Measurements from ENCODE around the gene KISS1R. TPM values are rescaled to one million over a fixed set of nuclear protein-coding genes. Genes with fewer than 3 reads are reported as not detected.

Gene KISS1R
- total RNA-seq, 1 experiment from 2014 or later, result not detected

GRCh38 chr19:944663-945241, 27.6 kb downstream of the KISS1R start:
- H3K4me3 Mint-ChIP-seq (ENCODE audit: low read depth, unreplicated experiment), result peak overlapping the region; percentile 20

GRCh38 chr19:945401-946252, 28.5 kb downstream of the KISS1R start:
- BruUV-seq (replicated peaks), result no TSS peak
- intact Hi-C loops (cut with micrococcal nuclease; ENCODE audit: unreplicated experiment), result no loop called here
- Mint-ChIP-seq H3K27ac (ENCODE audit: unreplicated experiment) (no peak overlapping the region), H3K9me3 (ENCODE audit: low read depth, unreplicated experiment) (no peaks in the 10 kb centered on the region), H3K36me3 (ENCODE audit: insufficient read depth, unreplicated experiment) (peaks cover 9% of the 10 kb centered on the region), H3K27me3 (ENCODE audit: unreplicated experiment) (peaks cover 17% of the 10 kb centered on the region), H3K4me3 (ENCODE audit: low read depth, unreplicated experiment) (no peak overlapping the region), H3K4me1 (ENCODE audit: low read depth, unreplicated experiment) (peaks cover 18% of the 10 kb centered on the region)
- DNase-seq, result no peak
- CTCF ChIA-PET, result no interaction called here
- TF ChIP-seq, protein P1, sequence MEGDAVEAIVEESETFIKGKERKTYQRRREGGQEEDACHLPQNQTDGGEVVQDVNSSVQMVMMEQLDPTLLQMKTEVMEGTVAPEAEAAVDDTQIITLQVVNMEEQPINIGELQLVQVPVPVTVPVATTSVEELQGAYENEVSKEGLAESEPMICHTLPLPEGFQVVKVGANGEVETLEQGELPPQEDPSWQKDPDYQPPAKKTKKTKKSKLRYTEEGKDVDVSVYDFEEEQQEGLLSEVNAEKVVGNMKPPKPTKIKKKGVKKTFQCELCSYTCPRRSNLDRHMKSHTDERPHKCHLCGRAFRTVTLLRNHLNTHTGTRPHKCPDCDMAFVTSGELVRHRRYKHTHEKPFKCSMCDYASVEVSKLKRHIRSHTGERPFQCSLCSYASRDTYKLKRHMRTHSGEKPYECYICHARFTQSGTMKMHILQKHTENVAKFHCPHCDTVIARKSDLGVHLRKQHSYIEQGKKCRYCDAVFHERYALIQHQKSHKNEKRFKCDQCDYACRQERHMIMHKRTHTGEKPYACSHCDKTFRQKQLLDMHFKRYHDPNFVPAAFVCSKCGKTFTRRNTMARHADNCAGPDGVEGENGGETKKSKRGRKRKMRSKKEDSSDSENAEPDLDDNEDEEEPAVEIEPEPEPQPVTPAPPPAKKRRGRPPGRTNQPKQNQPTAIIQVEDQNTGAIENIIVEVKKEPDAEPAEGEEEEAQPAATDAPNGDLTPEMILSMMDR (IDR thresholded peaks at IDR 0.05; ENCODE audit: unreplicated experiment), result no peak

More at GRCh38 chr19:944663-945241, 27.6 kb downstream of the KISS1R start:
- TF ChIP-seq, protein P1 (IDR thresholded peaks at IDR 0.05; ENCODE audit: unreplicated experiment), result no peak
- intact Hi-C loops (cut with micrococcal nuclease; ENCODE audit: unreplicated experiment), result no loop called here
- no TSS peak for BruUV-seq (replicated peaks)
- H3K9me3 Mint-ChIP-seq (ENCODE audit: low read depth, unreplicated experiment), result no peaks in the 10 kb centered on the region
- peaks cover 26% of the 10 kb centered on the region for H3K4me1 Mint-ChIP-seq (ENCODE audit: low read depth, unreplicated experiment)
- peaks cover 26% of the 10 kb centered on the region for H3K27me3 Mint-ChIP-seq (ENCODE audit: unreplicated experiment)
- peaks cover 15% of the 10 kb centered on the region for H3K36me3 Mint-ChIP-seq (ENCODE audit: insufficient read depth, unreplicated experiment)
- peak; percentile 59 for DNase-seq
- CTCF ChIA-PET, result no interaction called here
- H3K27ac Mint-ChIP-seq (ENCODE audit: unreplicated experiment), result no peak overlapping the region

DNA sequence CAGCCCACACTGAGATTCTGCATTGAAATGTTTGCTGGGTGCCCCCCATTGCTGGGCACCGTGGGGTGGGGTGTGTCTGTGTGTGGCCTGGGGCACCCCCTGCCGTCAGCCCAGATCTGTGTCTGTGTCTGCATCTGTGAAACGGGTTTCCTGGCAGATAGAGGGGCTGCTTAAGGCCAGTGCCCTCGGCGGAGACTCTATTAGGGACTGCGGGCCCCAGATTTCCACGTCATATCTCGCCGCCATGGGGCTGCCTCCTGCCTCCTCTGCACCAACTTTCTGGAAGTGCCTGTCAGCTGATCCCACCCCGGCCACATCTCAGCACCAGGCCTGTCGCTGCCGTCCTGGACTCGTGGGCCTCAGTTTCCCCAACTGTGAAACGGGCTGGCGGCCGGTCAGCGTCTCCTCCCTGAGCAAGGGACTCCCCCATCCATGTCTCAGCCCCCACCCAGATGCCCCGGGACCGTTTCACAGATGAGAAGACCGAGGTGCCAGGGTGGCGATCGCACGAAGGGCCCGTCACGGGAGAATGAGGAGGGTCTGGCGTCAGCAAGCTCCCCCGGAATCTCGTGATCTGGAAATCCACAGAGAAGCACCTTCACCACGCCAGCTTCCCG, 30.1 kb downstream of the KISS1R start:
- intact Hi-C loops (cut with micrococcal nuclease; ENCODE audit: unreplicated experiment), result no loop called here
- H3K36me3 Mint-ChIP-seq (ENCODE audit: insufficient read depth, unreplicated experiment), result peaks cover 9% of the 10 kb centered on the region
- DNase-seq, result no peak
- BruUV-seq (replicated peaks), result no TSS peak
- H3K9me3 Mint-ChIP-seq (ENCODE audit: low read depth, unreplicated experiment), result no peaks in the 10 kb centered on the region
- peaks cover 9% of the 10 kb centered on the region for H3K4me1 Mint-ChIP-seq (ENCODE audit: low read depth, unreplicated experiment)
- no peak overlapping the region for H3K27ac Mint-ChIP-seq (ENCODE audit: unreplicated experiment)
- H3K27me3 Mint-ChIP-seq (ENCODE audit: unreplicated experiment), result peaks cover 17% of the 10 kb centered on the region
- H3K4me3 Mint-ChIP-seq (ENCODE audit: low read depth, unreplicated experiment), result no peak overlapping the region
- CTCF ChIA-PET, result no interaction called here
- TF ChIP-seq, protein P1 (IDR thresholded peaks at IDR 0.05; ENCODE audit: unreplicated experiment), result no peak

DNA sequence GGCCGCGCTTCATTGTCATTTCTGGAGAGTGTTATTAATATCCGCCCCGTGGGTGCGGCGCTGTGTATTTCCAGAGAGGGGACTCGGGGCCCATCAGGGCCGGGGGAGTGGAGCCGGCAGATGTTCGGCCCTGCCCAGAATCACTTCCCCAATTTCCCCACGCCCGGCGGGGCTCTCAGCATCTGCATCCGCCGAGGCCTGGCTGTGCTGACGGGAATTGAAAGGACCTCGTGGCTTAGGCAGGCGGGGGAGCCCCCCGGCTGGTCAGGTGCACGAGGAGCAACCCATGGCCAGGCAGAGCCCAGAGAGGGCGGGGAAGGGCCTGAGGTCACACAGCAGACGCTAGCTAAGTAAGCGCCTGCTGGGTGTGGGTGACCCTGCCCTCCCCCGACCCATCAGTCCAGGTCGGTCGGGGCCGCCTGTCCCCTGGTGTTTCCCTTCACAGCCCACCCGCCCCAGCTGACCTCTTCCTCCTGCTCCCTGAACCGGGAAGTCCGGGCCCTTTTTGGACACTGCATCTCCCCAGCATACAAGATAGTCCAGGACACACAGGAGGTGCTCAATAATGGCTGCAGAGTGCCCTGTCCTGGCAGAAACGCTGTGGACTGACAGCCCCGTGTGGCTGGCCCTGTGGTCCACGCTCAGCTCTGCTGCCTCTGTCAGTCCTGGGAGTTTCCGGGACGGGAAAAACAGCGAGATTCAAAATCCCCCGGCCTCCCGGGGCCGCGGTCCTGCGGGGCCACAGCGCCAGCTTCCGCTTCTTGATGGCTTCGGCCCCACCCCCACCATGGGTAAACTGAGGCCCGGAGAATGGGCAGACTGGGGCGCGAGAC, 30.8 kb downstream of the KISS1R start:
- peaks cover 17% of the 10 kb centered on the region for H3K27me3 Mint-ChIP-seq (ENCODE audit: unreplicated experiment)
- CTCF ChIA-PET, result no interaction called here
- peaks cover 9% of the 10 kb centered on the region for H3K4me1 Mint-ChIP-seq (ENCODE audit: low read depth, unreplicated experiment)
- intact Hi-C loops (cut with micrococcal nuclease; ENCODE audit: unreplicated experiment), result no loop called here
- no peaks in the 10 kb centered on the region for H3K9me3 Mint-ChIP-seq (ENCODE audit: low read depth, unreplicated experiment)
- no peak overlapping the region for H3K4me3 Mint-ChIP-seq (ENCODE audit: low read depth, unreplicated experiment)
- TF ChIP-seq, protein P1 (IDR thresholded peaks at IDR 0.05; ENCODE audit: unreplicated experiment), result no peak
- no peak overlapping the region for H3K27ac Mint-ChIP-seq (ENCODE audit: unreplicated experiment)
- H3K36me3 Mint-ChIP-seq (ENCODE audit: insufficient read depth, unreplicated experiment), result peaks cover 9% of the 10 kb centered on the region
- no TSS peak for BruUV-seq (replicated peaks)
- no peak for DNase-seq

Measured in Calu3 (cell line).